ENCODE results near the gene UIMC1. TPM values are rescaled to one million over a fixed set of nuclear protein-coding genes. Genes with fewer than 3 reads are reported as not detected.

Gene UIMC1
- total RNA-seq, 1 donor from 2014 or later = 52.5 TPM

DNA sequence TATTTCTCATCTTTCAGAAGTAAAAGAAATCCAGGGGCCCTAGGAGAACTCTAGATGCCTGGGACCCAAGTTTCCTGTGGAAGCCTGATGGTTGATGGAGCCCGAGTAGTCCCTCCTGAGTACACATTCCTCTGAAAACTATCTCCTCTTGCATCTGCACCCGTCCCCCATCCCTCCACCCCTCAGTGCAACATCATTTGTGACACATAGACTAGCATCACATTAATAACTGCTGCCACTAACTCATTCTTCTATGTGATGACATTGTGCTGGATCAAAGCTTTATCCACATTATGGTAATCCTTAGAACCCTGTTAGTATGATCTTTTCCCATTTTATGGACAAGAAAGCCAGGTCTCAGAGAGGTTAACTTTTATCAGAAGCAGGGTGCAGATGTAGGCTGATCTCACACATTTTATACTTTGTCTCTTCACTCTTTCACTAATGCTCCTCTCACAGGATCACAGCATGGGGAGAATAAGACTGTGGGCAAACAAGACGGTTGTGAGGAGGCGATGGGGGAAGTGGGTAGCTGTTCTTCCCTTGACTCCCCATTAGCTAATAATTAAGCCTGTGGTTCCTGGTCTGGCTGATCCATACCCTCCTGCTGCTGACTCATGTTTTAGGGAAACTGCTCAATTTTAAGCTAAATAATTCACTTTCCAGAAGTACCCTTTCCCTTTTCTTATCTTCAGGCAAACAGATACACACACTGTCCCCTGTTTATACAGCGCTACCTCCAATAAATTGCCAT is 103.5 kb downstream of the UIMC1 start:
- no peak for DNase-seq (ENCODE audit: low spot score)

DNA sequence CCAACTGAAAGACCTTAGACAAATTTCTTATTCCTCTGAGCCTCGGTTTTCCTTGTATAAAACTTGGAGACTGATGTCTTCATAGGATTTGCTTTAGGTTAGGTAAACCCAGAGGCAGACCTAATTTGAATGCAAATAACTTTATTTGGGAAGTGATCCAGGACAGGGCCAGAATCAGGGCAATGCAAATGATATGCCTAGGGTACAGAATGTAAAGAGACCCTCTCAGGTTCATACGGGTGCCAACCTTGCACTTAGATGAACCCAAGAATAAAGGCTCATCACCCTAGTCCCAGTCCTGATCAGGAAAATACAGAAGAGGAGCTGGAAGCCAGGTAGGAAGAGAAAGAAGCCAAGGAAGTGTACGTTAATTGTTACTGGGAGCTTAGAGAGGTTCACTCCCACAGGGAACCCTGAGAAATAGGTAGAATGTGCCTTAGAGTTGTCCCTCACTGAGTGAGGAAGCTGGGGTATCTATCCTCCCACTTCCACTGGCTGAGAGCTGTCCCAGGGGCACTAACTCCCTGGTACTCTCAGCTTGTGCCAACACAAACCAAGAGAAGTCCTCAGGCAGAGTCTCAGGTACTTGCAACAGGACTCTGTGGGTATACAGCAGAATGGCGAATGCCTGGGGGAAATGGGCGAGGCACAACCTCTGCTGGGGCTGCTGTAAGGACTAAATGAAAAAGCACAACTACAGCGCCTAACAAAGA is 104.3 kb downstream of the UIMC1 start:
- DNase-seq (ENCODE audit: low spot score) = no peak

DNA sequence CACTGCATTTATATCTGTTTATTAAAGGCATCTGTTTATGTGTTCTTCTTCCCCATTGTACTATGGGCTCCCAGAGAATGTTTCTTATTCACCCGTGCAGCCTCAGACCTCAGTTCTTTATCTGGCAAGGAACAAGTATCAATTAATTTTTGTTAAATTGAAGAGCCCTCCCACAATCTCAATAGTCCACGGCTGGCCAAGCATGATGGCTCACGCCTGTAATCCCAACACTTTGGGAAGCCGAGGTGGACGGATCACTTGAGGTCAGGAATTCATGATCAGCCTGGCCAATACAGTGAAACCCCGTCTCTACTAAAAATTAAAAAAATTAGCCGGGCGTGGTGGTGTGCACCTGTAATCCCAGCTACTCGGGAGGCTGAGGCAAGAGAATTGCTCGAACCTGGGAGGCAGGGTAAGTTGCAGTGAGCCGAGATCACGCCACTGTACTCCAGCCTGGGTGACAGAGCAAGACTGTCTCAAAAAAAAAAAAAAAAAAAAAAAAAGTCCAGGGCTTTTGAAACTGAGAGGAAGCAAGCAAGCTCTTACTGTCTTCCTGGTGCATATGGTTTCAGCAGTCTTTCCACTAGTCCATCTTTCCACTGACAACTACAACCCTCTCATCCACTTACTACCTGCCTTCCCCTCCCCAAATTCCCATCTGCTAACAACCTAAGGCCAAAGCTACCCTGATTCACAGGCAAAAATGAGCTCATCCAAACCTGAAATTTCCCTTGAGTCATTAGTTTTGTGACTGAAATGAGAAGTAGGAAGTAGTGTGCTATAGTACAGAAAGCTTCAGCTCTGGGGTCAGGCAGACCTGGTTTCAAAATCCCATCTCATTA is 105.1 kb downstream of the UIMC1 start:
- DNase-seq (ENCODE audit: low spot score) = no peak

DNA sequence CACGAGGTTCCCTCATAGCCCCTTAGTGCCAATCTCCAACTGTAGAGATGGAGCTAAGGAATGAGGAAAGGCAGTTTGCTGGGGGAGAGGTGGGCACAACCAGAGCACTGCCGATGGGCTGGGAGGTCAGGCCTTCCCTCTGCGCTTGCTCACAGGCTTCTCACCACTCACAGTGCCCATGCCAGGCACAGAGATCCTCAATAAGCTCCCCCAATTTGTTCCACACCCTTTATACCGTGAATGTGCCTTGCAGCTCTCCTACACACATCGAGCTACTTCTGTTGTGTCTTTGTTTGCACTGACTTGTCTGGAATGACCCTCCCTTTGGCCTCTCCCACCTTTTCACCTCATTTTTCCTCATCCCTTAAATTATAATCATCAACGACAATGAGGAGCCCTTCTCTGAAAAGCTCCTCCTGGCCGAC is 105.8 kb downstream of the UIMC1 start:
- no peak for DNase-seq (ENCODE audit: low spot score)

DNA sequence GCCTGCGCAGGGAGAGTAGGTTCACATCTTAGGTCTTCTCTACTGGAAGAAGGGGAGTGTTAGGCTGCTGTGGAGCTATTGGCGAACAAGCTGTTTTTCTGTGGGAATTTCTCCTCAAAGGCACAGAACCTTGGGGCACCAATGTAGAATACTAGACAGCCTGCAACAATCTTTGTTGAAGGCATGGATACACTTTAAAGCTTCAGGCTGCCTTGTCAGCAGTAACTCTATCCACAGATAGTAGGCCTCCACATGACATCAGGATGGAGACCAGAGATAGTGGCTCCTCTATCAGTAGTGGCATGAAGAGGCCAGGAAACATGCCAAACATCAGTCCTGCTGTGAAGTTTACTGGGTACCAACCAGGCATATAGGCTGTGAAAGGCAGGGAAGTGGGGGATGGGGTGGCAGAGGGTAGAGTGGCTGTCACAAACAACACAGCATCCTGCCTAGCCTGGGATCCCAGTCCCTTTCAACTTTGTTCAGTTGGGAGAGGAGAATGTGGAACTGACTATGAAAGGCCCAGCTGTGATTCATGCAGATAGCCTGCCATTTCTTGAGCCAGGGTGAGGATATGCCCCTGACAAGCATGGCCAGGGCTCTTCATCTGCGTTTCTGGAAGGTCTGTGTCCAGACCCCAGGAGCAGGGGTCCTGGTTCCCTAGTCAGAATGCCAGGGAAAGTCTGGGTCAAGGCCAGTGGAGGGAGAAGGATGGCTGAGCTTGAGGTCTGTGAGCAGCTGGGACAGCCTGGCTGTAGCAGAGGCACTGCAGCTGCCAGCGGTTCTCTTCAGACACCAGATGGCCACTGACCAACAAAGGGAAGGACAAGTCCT is 106.4 kb downstream of the UIMC1 start:
- DNase-seq (ENCODE audit: low spot score) = no peak

DNA sequence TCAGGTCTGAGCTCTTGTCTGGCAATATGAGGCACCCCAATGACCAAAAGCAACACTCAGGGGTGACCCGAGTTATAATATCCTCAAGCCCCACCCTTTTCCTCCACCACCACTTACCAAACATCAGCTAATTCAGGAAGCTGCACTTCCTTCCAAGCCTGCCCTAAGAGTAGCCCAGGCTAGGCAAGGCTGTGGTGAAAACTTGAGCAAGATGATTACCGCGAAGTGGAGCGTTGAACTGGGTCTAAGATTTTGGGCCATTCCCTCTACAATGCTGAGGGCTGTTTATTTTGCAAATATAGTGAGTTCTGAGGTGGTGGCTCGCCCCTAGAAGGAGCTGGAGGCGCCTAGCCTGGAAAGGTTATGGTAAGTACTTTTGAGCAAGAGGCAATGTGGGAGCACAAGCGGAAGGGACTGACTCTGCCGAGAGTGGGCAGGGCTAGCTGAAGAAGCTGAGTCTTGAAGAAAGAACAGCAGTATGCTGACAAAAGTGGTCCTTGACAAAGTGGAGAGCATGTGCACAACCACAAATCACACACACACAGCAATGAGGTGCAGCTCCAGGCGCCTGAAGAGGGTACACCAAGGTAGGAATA is 107.2 kb downstream of the UIMC1 start, which contains the start of gene HK3:
HK3 (minus strand) TSS at position 51 of the 596 bp plus-strand sequence. CDS start 3,187 bp downstream, outside the sequence.
- no peak for DNase-seq (ENCODE audit: low spot score)

DNA sequence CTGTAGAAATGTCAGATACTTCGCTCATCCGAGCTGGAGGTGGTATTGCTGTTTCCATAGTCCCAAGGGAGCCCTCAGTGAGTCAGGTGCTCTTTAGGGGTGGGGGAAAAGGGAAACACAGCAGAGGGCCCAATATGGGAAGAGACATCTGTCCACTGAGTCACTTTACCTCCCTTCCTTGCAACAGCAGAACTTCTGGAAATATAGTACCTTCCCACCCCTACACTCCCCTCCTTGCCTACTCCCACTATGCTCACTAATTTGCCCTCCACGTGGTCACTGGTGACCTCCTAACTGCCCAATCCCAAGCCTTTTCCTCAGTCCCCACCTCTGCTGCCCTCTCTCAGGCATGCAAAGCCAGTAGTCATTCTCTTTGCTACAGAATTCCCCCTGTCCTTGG is 109.3 kb downstream of the UIMC1 start:
- peak; percentile 19 for DNase-seq (ENCODE audit: low spot score)

DNA sequence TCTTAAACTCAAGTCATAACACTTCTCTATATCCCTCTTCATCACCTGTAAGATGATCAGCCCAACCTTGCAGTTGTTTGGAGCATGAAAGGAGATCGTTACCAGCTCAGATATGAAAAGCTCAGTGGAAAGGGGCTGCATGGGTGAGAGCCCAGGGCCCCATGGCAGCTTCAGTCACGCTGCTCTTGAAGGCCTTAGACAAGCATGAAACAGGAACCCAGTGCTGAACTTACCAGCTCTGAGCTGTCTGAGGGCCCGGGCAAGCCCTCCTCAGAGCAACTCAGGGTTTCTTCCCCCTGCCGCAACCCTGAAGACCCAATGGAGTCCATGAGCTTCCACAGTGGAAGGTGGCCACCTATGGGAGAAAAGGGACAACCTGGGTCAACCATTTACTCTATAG is 110.7 kb downstream of the UIMC1 start:
- no peak for DNase-seq (ENCODE audit: low spot score)

DNA sequence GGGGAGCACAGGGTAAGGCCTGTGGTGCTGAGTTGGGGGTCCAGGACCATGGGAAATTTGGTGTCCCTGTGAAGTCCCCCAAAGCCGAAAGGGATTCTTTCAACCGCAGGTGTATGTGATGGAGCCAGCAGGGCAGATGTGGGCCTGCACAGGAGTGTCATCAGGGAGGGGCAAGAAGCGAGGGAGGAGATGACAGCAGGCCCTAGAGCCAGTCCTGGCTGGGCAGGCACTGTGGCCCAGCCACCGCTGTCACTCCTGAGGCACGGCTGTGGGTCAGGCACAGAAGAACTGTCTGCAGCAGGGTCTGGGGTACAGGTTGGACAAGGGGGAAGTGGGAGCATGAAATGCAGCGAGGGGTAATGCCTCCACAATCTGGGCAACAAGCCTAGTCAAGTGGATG is 112.3 kb downstream of the UIMC1 start:
- DNase-seq (ENCODE audit: low spot score) = no peak

DNA sequence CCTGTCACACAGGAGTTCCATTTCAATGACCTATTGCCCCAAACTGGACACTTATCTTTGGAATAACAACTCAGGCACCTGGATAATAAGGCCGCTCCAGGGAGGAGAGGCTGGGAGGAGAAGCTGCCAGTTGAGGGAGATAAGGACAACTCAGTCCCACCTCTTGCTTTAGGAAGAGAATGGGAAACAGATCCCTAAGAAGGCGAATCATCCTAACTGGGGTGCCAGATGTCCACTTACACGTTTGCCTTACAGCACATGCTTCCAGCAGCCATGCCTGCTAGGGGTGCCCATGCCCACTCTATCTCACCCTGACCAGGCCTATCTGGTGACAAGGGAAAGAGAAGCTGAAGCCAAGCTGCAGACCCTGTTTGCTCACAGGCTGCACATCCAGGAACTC is 113.9 kb downstream of the UIMC1 start:
- peak; percentile 29 for DNase-seq (ENCODE audit: low spot score)

DNA sequence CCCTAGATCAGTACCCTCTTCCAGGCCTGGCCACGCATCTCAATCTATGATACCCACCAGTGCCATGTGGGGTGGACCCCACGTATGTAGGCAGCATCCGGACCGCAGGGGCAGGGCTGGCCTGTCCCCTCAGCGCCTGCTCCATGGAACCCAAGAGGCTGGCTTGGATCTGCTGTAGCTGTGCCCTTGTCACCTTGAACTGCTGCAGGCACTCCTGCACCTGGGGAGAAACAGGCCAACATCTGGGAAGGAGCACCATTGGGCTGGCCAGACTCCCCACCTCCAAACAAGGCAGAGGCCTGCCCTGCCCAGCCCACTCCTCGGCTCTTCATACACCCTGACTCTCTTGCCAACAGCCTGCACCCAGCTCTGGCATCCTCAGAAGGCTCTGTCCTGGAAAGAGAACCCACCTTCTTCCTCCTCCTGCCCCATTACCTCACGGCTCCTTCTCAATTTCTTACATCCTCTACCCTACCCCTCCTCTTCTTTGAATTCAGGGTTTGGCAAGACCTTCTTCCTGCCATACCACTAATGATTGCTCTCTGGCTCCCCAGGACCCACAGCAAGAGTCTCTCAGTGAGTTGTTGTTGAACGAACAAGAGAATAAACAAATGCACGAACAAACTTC is 115.1 kb downstream of the UIMC1 start:
- DNase-seq (ENCODE audit: low spot score) = peak; percentile 32

DNA sequence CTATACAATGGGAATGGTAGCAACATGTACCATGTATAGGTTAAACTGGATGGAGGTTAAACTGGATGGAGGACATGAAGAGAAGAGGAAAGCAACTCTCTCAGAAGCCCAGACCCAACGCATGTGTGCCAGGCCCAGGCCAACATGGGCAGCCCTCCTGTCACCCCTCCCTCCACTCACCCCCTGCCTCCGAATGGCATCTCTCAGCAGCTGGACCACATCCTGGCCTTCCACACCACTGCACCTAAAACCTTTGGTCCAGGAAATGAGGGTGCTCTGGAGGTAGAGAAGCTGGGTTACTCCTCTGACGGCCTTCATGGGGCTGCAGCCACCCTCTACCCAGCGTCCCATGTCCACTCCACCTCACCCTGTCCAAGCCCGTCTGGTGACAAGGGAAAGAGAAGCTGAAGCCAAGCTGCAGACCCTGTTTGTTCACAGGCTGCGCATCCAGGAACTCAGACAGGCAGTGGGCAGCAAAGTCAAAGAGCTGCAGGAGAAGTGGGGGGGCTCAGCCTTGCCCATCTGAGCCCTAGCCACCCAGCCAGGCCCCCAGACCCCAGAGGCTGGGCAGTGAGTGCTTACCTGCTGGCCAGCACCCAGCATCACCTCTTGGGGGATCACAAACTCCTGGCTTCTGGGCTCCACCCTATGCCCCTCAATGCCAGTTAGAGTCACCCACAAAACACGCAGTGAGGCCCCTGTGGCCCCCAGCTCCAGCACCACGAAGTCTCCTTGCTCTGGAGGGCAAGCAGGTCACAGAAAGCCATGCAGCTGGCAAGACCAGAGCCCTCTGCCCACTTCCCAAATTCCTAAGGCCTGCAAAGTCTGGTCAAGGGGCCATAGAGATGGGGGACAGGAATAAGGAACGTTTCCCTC is 115.9 kb downstream of the UIMC1 start:
- DNase-seq (ENCODE audit: low spot score) = no peak

DNA sequence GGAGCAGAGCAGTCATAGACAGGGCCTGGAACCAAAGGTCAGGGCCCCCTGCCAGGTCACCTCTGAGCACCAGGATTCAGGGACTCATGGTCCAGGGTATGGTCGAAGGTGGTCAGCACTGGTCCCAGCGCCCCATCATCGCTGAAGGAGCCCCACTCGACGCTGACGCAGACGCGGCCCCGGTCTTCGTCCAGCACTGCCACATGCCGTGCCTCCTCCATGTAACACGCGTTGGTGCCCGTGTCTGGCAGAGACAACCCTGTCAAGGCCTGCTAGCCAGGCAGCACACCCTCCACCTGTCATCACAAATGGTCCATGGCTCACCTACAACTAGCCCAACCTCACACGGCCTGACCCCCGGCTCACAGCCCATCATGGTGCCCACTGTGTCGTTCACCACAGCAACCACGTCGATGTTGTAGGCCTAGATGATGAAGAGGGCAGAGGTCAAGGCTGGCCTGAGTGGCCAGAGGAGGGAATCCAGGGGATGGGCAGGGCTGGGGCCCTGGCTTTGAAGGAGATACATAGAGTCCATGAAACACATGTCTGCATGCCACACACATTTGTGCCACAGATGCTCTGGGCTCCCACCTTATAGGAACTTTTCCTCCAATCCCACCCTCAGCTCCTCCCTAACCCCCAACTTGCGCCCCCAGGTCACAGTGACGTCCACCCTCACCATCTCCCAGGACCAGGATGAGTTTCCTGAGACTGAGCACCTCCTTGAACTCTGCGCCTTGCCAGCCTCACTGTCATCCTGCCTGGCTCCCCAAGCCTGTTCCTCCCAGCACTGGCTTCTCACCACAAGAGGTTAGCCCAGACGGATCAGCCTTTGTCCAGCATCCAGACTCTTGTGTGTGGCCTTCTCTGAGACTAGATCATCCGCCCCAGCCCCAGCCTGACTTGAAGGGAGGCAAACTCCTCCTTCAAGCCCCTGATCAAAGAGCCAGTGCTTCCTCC is 117.0 kb downstream of the UIMC1 start:
- DNase-seq (ENCODE audit: low spot score) = no peak

DNA sequence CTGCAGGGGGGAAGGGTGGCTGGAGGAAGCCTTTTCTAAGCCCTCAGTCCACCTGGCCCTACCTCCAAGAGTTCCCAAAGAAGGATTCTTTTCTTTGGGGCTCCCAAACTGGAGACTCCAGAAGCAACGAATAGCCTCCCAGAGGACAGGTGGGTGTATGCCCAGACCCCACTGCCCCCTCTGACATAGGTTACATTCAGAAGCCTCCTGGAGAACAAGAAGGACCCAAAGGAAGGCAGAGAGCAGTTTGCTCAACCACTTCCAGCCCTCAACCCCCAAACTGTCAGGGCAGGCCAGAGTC is 117.8 kb downstream of the UIMC1 start:
- no peak for DNase-seq (ENCODE audit: low spot score)

DNA sequence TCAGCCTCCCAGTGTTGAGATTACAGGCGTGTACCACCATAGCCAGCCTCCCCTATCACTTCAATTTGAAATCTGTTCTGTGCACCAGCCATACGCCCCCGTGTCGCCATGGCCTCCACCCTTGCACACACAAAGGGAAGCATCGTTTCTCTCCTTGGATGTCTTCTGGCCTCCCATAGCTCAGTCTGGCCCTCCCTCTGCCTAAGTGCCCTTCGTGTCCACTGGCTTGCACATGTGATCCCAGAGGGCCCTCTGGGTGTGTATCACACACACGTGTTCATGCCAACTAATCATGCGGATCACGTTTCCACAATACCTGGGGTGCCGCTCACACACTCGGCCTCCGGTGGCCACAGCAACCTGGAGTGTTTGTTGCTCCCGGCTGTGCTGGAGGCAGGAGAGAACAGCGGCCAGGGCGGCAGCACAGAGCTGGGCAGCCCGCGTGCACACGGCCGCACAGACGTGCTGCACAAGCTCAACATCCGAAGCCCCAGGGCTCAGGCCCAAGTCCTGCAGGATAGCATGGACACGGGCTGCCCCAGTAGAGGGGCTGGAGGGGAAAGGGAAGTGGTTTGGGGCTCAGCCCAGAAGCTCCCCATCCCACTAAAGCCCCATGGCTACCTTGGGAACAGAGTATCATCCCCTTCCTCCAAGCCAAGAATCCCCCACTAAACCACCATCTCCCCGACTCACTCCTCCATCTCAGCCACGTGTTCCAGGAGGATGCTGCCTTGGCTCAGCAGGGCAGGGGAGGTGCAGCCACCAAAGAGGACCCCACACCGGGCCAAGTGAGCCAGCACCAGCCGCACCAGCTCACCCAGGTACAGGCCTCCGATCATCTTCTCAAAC is 118.3 kb downstream of the UIMC1 start:
- no peak for DNase-seq (ENCODE audit: low spot score)

DNA sequence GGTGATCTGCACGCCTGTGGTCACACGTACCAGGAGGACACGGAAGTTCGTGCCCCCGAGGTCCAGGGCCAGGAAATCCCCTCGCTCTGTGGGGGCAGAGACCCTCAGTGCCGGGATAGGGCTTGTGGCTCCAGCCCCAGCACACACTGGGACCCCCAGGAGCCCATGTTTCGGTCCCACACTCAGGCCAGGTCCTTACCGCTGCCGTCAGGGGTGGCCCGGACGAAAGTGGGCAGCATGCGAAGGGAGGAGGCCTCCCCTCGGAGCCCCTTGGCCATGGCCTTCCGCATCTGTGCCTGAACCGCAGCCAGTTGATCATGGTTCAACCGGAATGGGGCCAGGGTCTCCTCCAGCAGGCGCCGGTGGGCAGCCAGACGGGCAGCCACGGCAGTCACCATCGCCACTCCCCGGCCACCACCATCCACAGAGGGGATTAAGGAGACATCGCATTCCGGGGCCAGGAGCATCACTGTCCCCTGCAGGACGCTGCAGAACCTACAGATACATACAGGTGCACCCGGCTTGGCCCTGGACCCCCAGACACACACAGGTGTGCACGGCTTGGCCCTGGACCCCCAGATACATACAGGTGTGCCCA is 119.2 kb downstream of the UIMC1 start:
- no peak for DNase-seq (ENCODE audit: low spot score)
